Testis (tissue), 2 donors: ENCODE results near the gene TNFRSF21.

ENCODE experiments used
- CTCF ChIP-seq, 3 experiments: fragments of 450-650 bp in 2 of 3; fragments of 200-600 bp in 1 of 3; sonication (generic) in 1 of 3; IDR thresholded peaks; one replicate each; pipeline ENCODE4 v1.5.1; 2016 to 2019; ENCODE audit warnings: antibody characterized with exemption in 3 of 3, mild to moderate bottlenecking in 2 of 3, moderate library complexity in 1 of 3
- POLR2A ChIP-seq: fragments of 450-650 bp; IDR thresholded peaks from one replicate; pipeline ENCODE4 v1.6.1; 2017; ENCODE audit warnings: antibody characterized with exemption, mild to moderate bottlenecking, moderate library complexity

GRCh38 chr6:47355496-47355895, 45.8 kb upstream of the TNFRSF21 start:
- TF ChIP-seq POLR2A (no peak), CTCF (IDR thresholded peaks at IDR 0.05) (no peak)
